Vagina (tissue), 2 donors: Measurements from ENCODE around the gene HTR3B. TPM values are rescaled to one million over a fixed set of nuclear protein-coding genes. Genes with fewer than 3 reads are reported as not detected.

Experiments
- DNase-seq, 2 donors: peaks; one replicate each; pipeline ENCODE4 v3.0.0-alpha.2; 2017; ENCODE audit errors: extremely low spot score in 2 of 2
- H3K27ac ChIP-seq: fragments of 200-600 bp; sonication (generic); one replicate; pipeline ENCODE4 v1.5.1; 2019
- H3K27me3 ChIP-seq: fragments of 200-600 bp; sonication (generic); one replicate; pipeline ENCODE4 v1.5.1; 2019
- H3K36me3 ChIP-seq, 2 donors: fragments of 200-600 bp; sonication (generic); one replicate each; pipeline ENCODE4 v1.5.1; 2017 to 2019
- H3K4me1 ChIP-seq: fragments of 200-600 bp; sonication (generic); one replicate; pipeline ENCODE4 v1.5.1; 2019
- H3K4me3 ChIP-seq, 2 donors: fragments of 200-600 bp; sonication (generic); 1 replicate in 1 of 2; 2 replicates in 1 of 2; pipeline ENCODE4 v1.5.1; 2016 to 2019
- H3K9me3 ChIP-seq: fragments of 200-600 bp; sonication (generic); one replicate; pipeline ENCODE4 v1.5.1; 2019
- CTCF ChIP-seq, 3 experiments: fragments of 450-650 bp in 2 of 3; fragments of 200-600 bp in 1 of 3; sonication (generic) in 1 of 3; IDR thresholded peaks; one replicate each; pipeline ENCODE4 v1.5.1; 2017 to 2019; ENCODE audit warnings: antibody characterized with exemption in 3 of 3, mild to moderate bottlenecking in 2 of 3, moderate library complexity in 2 of 3
- POLR2A ChIP-seq, 2 donors: fragments of 450-650 bp; IDR thresholded peaks; one replicate each; pipeline ENCODE4 v1.6.1; 2017; ENCODE audit warnings: antibody characterized with exemption in 2 of 2, mild to moderate bottlenecking in 2 of 2, moderate library complexity in 2 of 2
- POLR2AphosphoS5 ChIP-seq, 2 donors: sonication (generic); formaldehyde crosslinking; IDR thresholded peaks; one replicate each; pipeline ENCODE4 v1.9.0; 2017; ENCODE audit warnings: antibody characterized with exemption in 2 of 2, mild to moderate bottlenecking in 2 of 2, low read depth in 1 of 2; ENCODE audit not compliant: insufficient read depth in 1 of 2
- intact Hi-C: fragments of 100-400 bp; cut with DNase I; formaldehyde crosslinking; loops from one replicate; pipeline ENCODE4 v1.15.1; 2023
- total RNA-seq: library from RNA; depleted of rRNA; stranded (reverse); fragments of >200 nt; gene quantifications from one replicate; pipeline ENCODE4 v1.2.3, GENCODE V29; 2016

HTR3B gene
- total RNA-seq, 1 donor from 2014 or later = not detected

GRCh38 chr11:113862435-113862834 lies 42.2 kb upstream of the HTR3B start:
- TF ChIP-seq POLR2A (IDR thresholded peaks at IDR 0.05) (no peak), CTCF (IDR thresholded peaks at IDR 0.05) (no peak), POLR2AphosphoS5 (IDR thresholded peaks at IDR 0.05; ENCODE audit: insufficient read depth in 1 of 2, low read depth in 1 of 2) (no peak)
- Histone ChIP-seq H3K27me3 (no peaks in the 10 kb centered on the region), H3K27ac (no peak overlapping the region), H3K9me3 (no peaks in the 10 kb centered on the region), H3K4me3 (no peak overlapping the region), H3K36me3 (no peaks in the 10 kb centered on the region), H3K4me1 (peaks cover 9% of the 10 kb centered on the region)
- intact Hi-C loops = no loop called here
- no peak for DNase-seq

- H3K4me3 ChIP-seq = no peak overlapping the region
- TF ChIP-seq POLR2AphosphoS5 (IDR thresholded peaks at IDR 0.05; ENCODE audit: insufficient read depth in 1 of 2, low read depth in 1 of 2) = no peak
- TF ChIP-seq POLR2A (IDR thresholded peaks at IDR 0.05) = no peak
- TF ChIP-seq CTCF (IDR thresholded peaks at IDR 0.05) = no peak
- H3K9me3 ChIP-seq = no peaks in the 10 kb centered on the region
- no peak overlapping the region for H3K27ac ChIP-seq
- intact Hi-C loops = no loop called here
- no peak for DNase-seq
- H3K27me3 ChIP-seq = no peaks in the 10 kb centered on the region
- no peaks in the 10 kb centered on the region for H3K36me3 ChIP-seq
- H3K4me1 ChIP-seq = peaks cover 6% of the 10 kb centered on the region
Measured at GRCh38 chr11:113864410-113864809, 40.2 kb upstream of the HTR3B start.

GRCh38 chr11:113865873-113866272 lies 38.7 kb upstream of the HTR3B start:
- intact Hi-C loops = no loop called here
- no peak overlapping the region for H3K27ac ChIP-seq
- H3K4me1 ChIP-seq = no peaks in the 10 kb centered on the region
- DNase-seq = no peak
- no peak overlapping the region for H3K4me3 ChIP-seq
- TF ChIP-seq POLR2AphosphoS5 (IDR thresholded peaks at IDR 0.05; ENCODE audit: insufficient read depth in 1 of 2, low read depth in 1 of 2) = no peak
- no peak for TF ChIP-seq CTCF (IDR thresholded peaks at IDR 0.05)
- no peak for TF ChIP-seq POLR2A (IDR thresholded peaks at IDR 0.05)
- H3K9me3 ChIP-seq = no peaks in the 10 kb centered on the region
- H3K36me3 ChIP-seq = no peaks in the 10 kb centered on the region
- H3K27me3 ChIP-seq = no peaks in the 10 kb centered on the region

- no peaks in the 10 kb centered on the region for H3K27me3 ChIP-seq
- peaks cover 11% of the 10 kb centered on the region for H3K4me1 ChIP-seq
- no peaks in the 10 kb centered on the region for H3K36me3 ChIP-seq
- intact Hi-C loops = no loop called here
- no peaks in the 10 kb centered on the region for H3K9me3 ChIP-seq
- TF ChIP-seq POLR2AphosphoS5 (IDR thresholded peaks at IDR 0.05; ENCODE audit: insufficient read depth in 1 of 2, low read depth in 1 of 2) = no peak
- TF ChIP-seq POLR2A (IDR thresholded peaks at IDR 0.05) = no peak
- no peak for TF ChIP-seq CTCF (IDR thresholded peaks at IDR 0.05)
- no peak for DNase-seq
- no peak overlapping the region for H3K27ac ChIP-seq
- H3K4me3 ChIP-seq = no peak overlapping the region
Measured at GRCh38 chr11:113867843-113868503, 36.6 kb upstream of the HTR3B start.

- Histone ChIP-seq H3K27ac (no peak overlapping the region), H3K36me3 (no peaks in the 10 kb centered on the region), H3K4me1 (peaks cover 30% of the 10 kb centered on the region), H3K27me3 (no peaks in the 10 kb centered on the region), H3K4me3 (no peak overlapping the region), H3K9me3 (no peaks in the 10 kb centered on the region)
- intact Hi-C loops = no loop called here
- DNase-seq = no peak
- TF ChIP-seq CTCF (IDR thresholded peaks at IDR 0.05) = no peak
- no peak for TF ChIP-seq POLR2A (IDR thresholded peaks at IDR 0.05)
- TF ChIP-seq POLR2AphosphoS5 (IDR thresholded peaks at IDR 0.05; ENCODE audit: insufficient read depth in 1 of 2, low read depth in 1 of 2) = no peak
Measured at GRCh38 chr11:113871336-113871735, 33.3 kb upstream of the HTR3B start.
